H9 (cell line): ENCODE data around the gene NACC1. TPM values are rescaled to one million over a fixed set of nuclear protein-coding genes. Genes with fewer than 3 reads are reported as not detected.

Source experiments
- DNase-seq: peaks from one replicate; pipeline ENCODE4 v3.0.0-alpha.2; 2017
- H2AFZ ChIP-seq: one replicate; pipeline ENCODE4 v1.6.1; 2013; ENCODE audit warnings: mild to moderate bottlenecking, low read length, control low read depth, moderate library complexity
- H2AK5ac ChIP-seq: 2 replicates; pipeline ENCODE4 v1.6.1; 2013; ENCODE audit warnings: low read length, control low read depth, mixed read lengths; ENCODE audit not compliant: insufficient read length
- H2BK120ac ChIP-seq: one replicate; pipeline ENCODE4 v1.6.1; 2013; ENCODE audit warnings: low read depth, mild to moderate bottlenecking, low read length, control low read depth, inconsistent platforms; ENCODE audit not compliant: poor library complexity, severe bottlenecking
- H2BK12ac ChIP-seq: 2 replicates; pipeline ENCODE4 v1.6.1; 2013; ENCODE audit warnings: low read length, control low read depth, mixed read lengths, low read depth; ENCODE audit not compliant: insufficient read length
- H2BK15ac ChIP-seq: 2 replicates; pipeline ENCODE4 v1.6.1; 2013; ENCODE audit warnings: low read depth, low read length, control low read depth
- H2BK20ac ChIP-seq: one replicate; pipeline ENCODE4 v1.6.1; 2013; ENCODE audit warnings: low read depth, mild to moderate bottlenecking, low read length, control low read depth, inconsistent platforms; ENCODE audit not compliant: poor library complexity, severe bottlenecking
- H2BK5ac ChIP-seq: 2 replicates; pipeline ENCODE4 v1.6.1; 2013; ENCODE audit warnings: low read length, control low read depth, mixed read lengths; ENCODE audit not compliant: insufficient read length
- H3K14ac ChIP-seq: 2 replicates; pipeline ENCODE4 v1.6.1; 2013; ENCODE audit warnings: low read length, control low read depth; ENCODE audit not compliant: insufficient read depth
- H3K18ac ChIP-seq: 2 replicates; pipeline ENCODE4 v1.6.1; 2013; ENCODE audit warnings: low read depth, mild to moderate bottlenecking, mixed read lengths, low read length, control low read depth; ENCODE audit not compliant: insufficient read length
- H3K23ac ChIP-seq: 2 replicates; pipeline ENCODE4 v1.6.1; 2013; ENCODE audit warnings: low read length, control low read depth, mixed read lengths, low read depth; ENCODE audit not compliant: insufficient read length
- H3K23me2 ChIP-seq: 2 replicates; pipeline ENCODE4 v1.6.1; 2013; ENCODE audit warnings: low read depth, mild to moderate bottlenecking, mixed read lengths, low read length, control low read depth; ENCODE audit not compliant: insufficient read length, poor library complexity, severe bottlenecking
- H3K27ac ChIP-seq: 2 replicates; pipeline ENCODE4 v1.5.1; 2013; ENCODE audit warnings: low read length, control low read depth, mixed read lengths, low read depth; ENCODE audit not compliant: insufficient read length
- H3K27me3 ChIP-seq: 2 replicates; pipeline ENCODE4 v1.6.1; 2013; ENCODE audit warnings: low read length, control low read depth, inconsistent platforms; ENCODE audit not compliant: insufficient read depth
- H3K4ac ChIP-seq: 2 replicates; pipeline ENCODE4 v1.6.1; 2013; ENCODE audit warnings: low read depth, mild to moderate bottlenecking, control low read depth, inconsistent platforms, low read length, moderate library complexity
- H3K4me1 ChIP-seq: 2 replicates; pipeline ENCODE4 v1.6.1; 2013; ENCODE audit warnings: low read length, control low read depth, inconsistent platforms; ENCODE audit not compliant: insufficient read depth
- H3K4me2 ChIP-seq: 2 replicates; pipeline ENCODE4 v1.6.1; 2013; ENCODE audit warnings: low read length, control low read depth, mixed read lengths; ENCODE audit not compliant: insufficient read length, insufficient read depth
- H3K56ac ChIP-seq: 2 replicates; pipeline ENCODE4 v1.6.1; 2013; ENCODE audit warnings: low read depth, mild to moderate bottlenecking, mixed read lengths, low read length, control low read depth; ENCODE audit not compliant: insufficient read length
- H3K79me1 ChIP-seq: 2 replicates; pipeline ENCODE4 v1.6.1; 2013; ENCODE audit warnings: low read depth, mild to moderate bottlenecking, moderate library complexity, low read length, control low read depth, inconsistent platforms; ENCODE audit not compliant: insufficient read depth, poor library complexity, severe bottlenecking
- H3K79me2 ChIP-seq: 2 replicates; pipeline ENCODE4 v1.6.1; 2013; ENCODE audit warnings: low read length, control low read depth, inconsistent platforms; ENCODE audit not compliant: insufficient read depth
- H3K9ac ChIP-seq: 2 replicates; pipeline ENCODE4 v1.6.1; 2013; ENCODE audit warnings: low read length, control low read depth, mixed read lengths; ENCODE audit not compliant: insufficient read length; ENCODE audit errors: extremely low read depth
- H3K9me3 ChIP-seq: one replicate; pipeline ENCODE4 v1.6.1; 2013; ENCODE audit warnings: low read depth, low read length, inconsistent platforms; ENCODE audit not compliant: control insufficient read depth
- H3T11ph ChIP-seq: one replicate; pipeline ENCODE4 v1.6.1; 2013; ENCODE audit warnings: mild to moderate bottlenecking, low read length, control low read depth, inconsistent platforms
- H4K20me1 ChIP-seq: one replicate; pipeline ENCODE4 v1.6.1; 2013; ENCODE audit not compliant: control insufficient read depth, insufficient read length, insufficient read depth
- H4K5ac ChIP-seq: 2 replicates; pipeline ENCODE4 v1.6.1; 2013; ENCODE audit warnings: low read depth, mild to moderate bottlenecking, mixed read lengths, low read length, control low read depth; ENCODE audit not compliant: insufficient read length
- H4K8ac ChIP-seq: replicated peaks from 2 replicates; pipeline ENCODE4 v1.6.1; 2013; ENCODE audit warnings: low read length, control low read depth, mixed read lengths, low read depth; ENCODE audit not compliant: insufficient read length
- H4K91ac ChIP-seq: 2 replicates; pipeline ENCODE4 v1.6.1; 2013; ENCODE audit warnings: low read depth, mild to moderate bottlenecking, moderate library complexity, mixed read lengths, low read length, control low read depth; ENCODE audit not compliant: insufficient read length
- H3K27ac Mint-ChIP-seq, 3 experiments: 2 replicates in 2 of 3; 3 replicates in 1 of 3; pipeline ENCODE4 v1.8.0; 2020 to 2021; ENCODE audit warnings: mixed read lengths in 3 of 3, mild to moderate bottlenecking in 1 of 3, moderate library complexity in 1 of 3
- H3K27me3 Mint-ChIP-seq: 2 replicates; pipeline ENCODE4 v1.8.0; 2021; ENCODE audit warnings: low read depth, mild to moderate bottlenecking, moderate library complexity, mixed read lengths
- H3K36me3 Mint-ChIP-seq, 3 experiments: 2 replicates in 2 of 3; 3 replicates in 1 of 3; pipeline ENCODE4 v1.8.0; 2020 to 2021; ENCODE audit warnings: low read depth in 3 of 3, mixed read lengths in 3 of 3; ENCODE audit not compliant: insufficient read depth in 1 of 3
- H3K4me1 Mint-ChIP-seq, 2 experiments: 2 replicates each; pipeline ENCODE4 v1.8.0; 2020; ENCODE audit warnings: mixed read lengths in 2 of 2
- H3K4me3 Mint-ChIP-seq, 2 experiments: 2 replicates in 1 of 2; 3 replicates in 1 of 2; pipeline ENCODE4 v1.8.0; 2020 to 2021; ENCODE audit warnings: mild to moderate bottlenecking in 2 of 2, mixed read lengths in 2 of 2, moderate library complexity in 1 of 2
- H3K9me3 Mint-ChIP-seq, 2 experiments: 2 replicates in 1 of 2; 3 replicates in 1 of 2; pipeline ENCODE4 v1.8.0; 2020; ENCODE audit warnings: mild to moderate bottlenecking in 2 of 2, mixed read lengths in 2 of 2, moderate library complexity in 1 of 2
- CTCF ChIP-seq: fragments of 200-600 bp; sonication (generic); conservative IDR thresholded peaks from 3 replicates; pipeline ENCODE4 v1.8.0; 2021; ENCODE audit warnings: antibody characterized with exemption, mild to moderate bottlenecking
- WGBS: extraction: QIAGEN DNeasy Blood & Tissue Kit; methylation state at CpG from one replicate; pipeline ENCODE4 v1.1.7; 2013; ENCODE audit warnings: missing lambda C conversion rate, low lambda C conversion rate, mixed read lengths; ENCODE audit not compliant: insufficient read length; ENCODE audit errors: extremely low coverage; 5-methylcytosine and 5-hydroxymethylcytosine counted together
- total RNA-seq: library from RNA; stranded (reverse); gene quantifications from 2 replicates; pipeline ENCODE4 v1.2.1, GENCODE V29; 2021

The NACC1 gene
- total RNA-seq, 1 experiment from 2014 or later, result 198 TPM

- no peak overlapping the region for H3K56ac ChIP-seq
- no peaks in the 10 kb centered on the region for H3K9me3 Mint-ChIP-seq
- no peak overlapping the region for H2BK15ac ChIP-seq
- no peak overlapping the region for H3K9ac ChIP-seq
- H3K18ac ChIP-seq, result no peak overlapping the region
- no peaks in the 10 kb centered on the region for H3K79me1 ChIP-seq
- WGBS, result no CpG with 5 or more reads among the region's 7 CpGs
- H3K4me3 Mint-ChIP-seq, result peak overlapping the region in 1 of 2 experiments; percentile 23; a peak in 1 of 5 replicates
- peaks cover 55% of the 10 kb centered on the region for H3K27me3 Mint-ChIP-seq
- H2AFZ ChIP-seq, result no peak overlapping the region
- no peak overlapping the region for H4K5ac ChIP-seq
- DNase-seq, result no peak
- H2BK5ac ChIP-seq, result no peak overlapping the region
- no peaks in the 10 kb centered on the region for H3K36me3 Mint-ChIP-seq
- H3K4me1 Mint-ChIP-seq, result peaks cover 16 to 45% of the 10 kb centered on the region in 2 experiments
- H3K27ac Mint-ChIP-seq, result no peak overlapping the region; a peak in 1 of 7 replicates
- no peak overlapping the region for H3T11ph ChIP-seq
- H2BK20ac ChIP-seq, result no peak overlapping the region
- H3K27me3 ChIP-seq, result peaks cover 2% of the 10 kb centered on the region; the same call in 1 of the 2 replicates
- H3K27ac ChIP-seq, result no peak overlapping the region
- no peak overlapping the region for H3K14ac ChIP-seq
- no peaks in the 10 kb centered on the region for H3K9me3 ChIP-seq
- H3K23me2 ChIP-seq, result peaks cover 2% of the 10 kb centered on the region
- no peak overlapping the region for H3K4ac ChIP-seq
- H3K4me1 ChIP-seq, result peaks cover 5% of the 10 kb centered on the region; the same call in 1 of the 2 replicates
- H3K79me2 ChIP-seq, result no peaks in the 10 kb centered on the region
- H4K8ac ChIP-seq, result no peak overlapping the region
- H2AK5ac ChIP-seq, result no peak overlapping the region
- H2BK120ac ChIP-seq, result no peak overlapping the region
- no peak for TF ChIP-seq CTCF
- H3K23ac ChIP-seq, result no peak overlapping the region
- no peak overlapping the region for H2BK12ac ChIP-seq
- H4K20me1 ChIP-seq, result no peaks in the 10 kb centered on the region
- no peak overlapping the region for H4K91ac ChIP-seq
- no peak overlapping the region for H3K4me2 ChIP-seq
Measured at GRCh38 chr19:13083008-13083404, 35.1 kb upstream of the NACC1 start.
